Neuronal stem cell (in vitro differentiated cells): ENCODE data around the gene MAD1L1.

ENCODE experiments used
- DNase-seq: peaks from one replicate; pipeline ENCODE4 v3.0.0-alpha.2; 2013; ENCODE audit warnings: low spot score
- H2AFZ ChIP-seq: one replicate; pipeline ENCODE4 v1.6.1; 2013; ENCODE audit warnings: mild to moderate bottlenecking, low read length, inconsistent platforms
- H2AK5ac ChIP-seq: 2 replicates; pipeline ENCODE4 v1.6.1; 2013; ENCODE audit warnings: low read depth, mild to moderate bottlenecking, inconsistent platforms, low read length, moderate library complexity, mixed read lengths
- H2BK120ac ChIP-seq: 2 replicates; pipeline ENCODE4 v1.6.1; 2013; ENCODE audit warnings: low read depth, mild to moderate bottlenecking, inconsistent platforms, low read length, moderate library complexity, mixed read lengths
- H2BK12ac ChIP-seq: one replicate; pipeline ENCODE4 v1.6.1; 2013; ENCODE audit warnings: low read length, inconsistent platforms
- H2BK15ac ChIP-seq: 2 replicates; pipeline ENCODE4 v1.6.1; 2013; ENCODE audit warnings: mild to moderate bottlenecking, low read length, inconsistent platforms, mixed read lengths
- H2BK5ac ChIP-seq: one replicate; pipeline ENCODE4 v1.6.1; 2013; ENCODE audit warnings: inconsistent platforms, mild to moderate bottlenecking, low read length, moderate library complexity
- H3K14ac ChIP-seq: one replicate; pipeline ENCODE4 v1.6.1; 2013; ENCODE audit warnings: low read length, inconsistent platforms
- H3K18ac ChIP-seq: 2 replicates; pipeline ENCODE4 v1.6.1; 2013; ENCODE audit warnings: low read length, inconsistent platforms
- H3K23ac ChIP-seq: 2 replicates; pipeline ENCODE4 v1.6.1; 2013; ENCODE audit warnings: low read depth, mild to moderate bottlenecking, mixed read lengths, low read length, inconsistent platforms; ENCODE audit not compliant: poor library complexity
- H3K27ac ChIP-seq: replicated peaks from 3 replicates; pipeline ENCODE4 v1.5.1; 2013; ENCODE audit warnings: low read length, inconsistent platforms
- H3K27me3 ChIP-seq, 3 experiments: 2 replicates each; pipeline ENCODE4 v1.6.1; 2013; ENCODE audit warnings: low read length in 3 of 3, mild to moderate bottlenecking in 2 of 3, inconsistent platforms in 1 of 3, low read depth in 1 of 3, mixed read lengths in 1 of 3, moderate library complexity in 1 of 3; ENCODE audit not compliant: control insufficient read depth in 3 of 3, insufficient read depth in 3 of 3
- H3K36me3 ChIP-seq, 2 donors: replicated peaks in 1 of 2; 2 replicates each; pipeline ENCODE4 v1.6.1; 2013; ENCODE audit warnings: low read length in 2 of 2; ENCODE audit not compliant: control insufficient read depth in 2 of 2, insufficient read depth in 2 of 2
- H3K4ac ChIP-seq: 2 replicates; pipeline ENCODE4 v1.6.1; 2013; ENCODE audit warnings: inconsistent platforms, mild to moderate bottlenecking, low read length, moderate library complexity
- H3K4me1 ChIP-seq, 2 donors: 1 replicate in 1 of 2; 2 replicates in 1 of 2; pipeline ENCODE4 v1.6.1; 2013; ENCODE audit warnings: low read length in 2 of 2, low read depth in 1 of 2; ENCODE audit not compliant: control insufficient read depth in 2 of 2, insufficient read depth in 1 of 2
- H3K4me2 ChIP-seq: one replicate; pipeline ENCODE4 v1.6.1; 2013; ENCODE audit warnings: mild to moderate bottlenecking, low read length, inconsistent platforms; ENCODE audit not compliant: insufficient read depth, poor library complexity, severe bottlenecking
- H3K4me3 ChIP-seq, 2 donors: 2 replicates each; pipeline ENCODE4 v1.5.1; 2013; ENCODE audit warnings: low read length in 2 of 2, mild to moderate bottlenecking in 2 of 2, inconsistent platforms in 1 of 2, moderate library complexity in 1 of 2
- H3K79me1 ChIP-seq: one replicate; pipeline ENCODE4 v1.6.1; 2013; ENCODE audit warnings: low read depth, mild to moderate bottlenecking, inconsistent platforms, low read length, moderate library complexity
- H3K9ac ChIP-seq: one replicate; pipeline ENCODE4 v1.6.1; 2013; ENCODE audit warnings: mild to moderate bottlenecking, low read depth, low read length, inconsistent platforms; ENCODE audit not compliant: poor library complexity
- H3K9me3 ChIP-seq, 2 donors: replicated peaks in 1 of 2; 2 replicates each; pipeline versions ENCODE3 to v1.6.1; 2013; ENCODE audit warnings: low read length in 2 of 2, mild to moderate bottlenecking in 2 of 2, inconsistent platforms in 1 of 2, low read depth in 1 of 2, mixed read lengths in 1 of 2, moderate library complexity in 1 of 2; ENCODE audit not compliant: control insufficient read depth in 2 of 2, insufficient read depth in 1 of 2
- H4K8ac ChIP-seq: one replicate; pipeline ENCODE4 v1.6.1; 2013; ENCODE audit warnings: low read depth, mild to moderate bottlenecking, inconsistent platforms, low read length, moderate library complexity
- H4K91ac ChIP-seq: one replicate; pipeline ENCODE4 v1.6.1; 2013; ENCODE audit warnings: low read length, low read depth, mild to moderate bottlenecking, inconsistent platforms; ENCODE audit not compliant: poor library complexity
- WGBS, 2 donors: extraction: QIAGEN DNeasy Blood & Tissue Kit; methylation state at CpG; one replicate each; pipeline ENCODE4 v1.1.7; 2013; ENCODE audit warnings: missing lambda C conversion rate in 2 of 2, mixed read lengths in 1 of 2; ENCODE audit not compliant: insufficient read length in 2 of 2, insufficient replicate concordance in 1 of 2; ENCODE audit errors: extremely low coverage in 2 of 2; 5-methylcytosine and 5-hydroxymethylcytosine counted together

MAD1L1 gene

GRCh38 chr7:1906087-1906830, 326.5 kb downstream of the MAD1L1 start:
- H3K14ac ChIP-seq, result peak overlapping the region; percentile 47
- H2AK5ac ChIP-seq, result peak overlapping the region; percentile 68
- peaks cover 5% of the 10 kb centered on the region for H3K79me1 ChIP-seq
- H2BK15ac ChIP-seq, result no peak overlapping the region
- H2BK5ac ChIP-seq, result peak overlapping the region; percentile 54
- no peaks in the 10 kb centered on the region for H3K36me3 ChIP-seq
- H4K91ac ChIP-seq, result no peak overlapping the region
- H3K23ac ChIP-seq, result peak overlapping the region; percentile 90
- H3K4me1 ChIP-seq, result no peaks in the 10 kb centered on the region
- WGBS, 2 donors, result no CpG with 5 or more reads among the region's 25 CpGs
- no peak overlapping the region for H3K9ac ChIP-seq
- no peak overlapping the region for H4K8ac ChIP-seq
- H3K4me2 ChIP-seq, result no peak overlapping the region
- peak overlapping the region; percentile 20 for H3K18ac ChIP-seq
- no peak overlapping the region for H3K27ac ChIP-seq
- no peak overlapping the region for H2BK12ac ChIP-seq
- no peak overlapping the region for H2BK120ac ChIP-seq
- H3K4ac ChIP-seq, result no peak overlapping the region
- H3K27me3 ChIP-seq, result no peaks in the 10 kb centered on the region
- no peak for DNase-seq
- H3K4me3 ChIP-seq, result no peak overlapping the region
- H2AFZ ChIP-seq, result no peak overlapping the region
- no peaks in the 10 kb centered on the region for H3K9me3 ChIP-seq

- no peak overlapping the region for H3K4ac ChIP-seq
- no peak overlapping the region for H2BK15ac ChIP-seq
- DNase-seq, result no peak
- peak overlapping the region in 1 of 2 donors; percentile 30 for H3K4me3 ChIP-seq
- H2BK5ac ChIP-seq, result no peak overlapping the region
- H3K4me2 ChIP-seq, result no peak overlapping the region
- peaks cover 2 to 9% of the 10 kb centered on the region in 2 donors for H3K36me3 ChIP-seq
- no peak overlapping the region for H3K14ac ChIP-seq
- no peaks in the 10 kb centered on the region for H3K9me3 ChIP-seq
- no peaks in the 10 kb centered on the region for H3K27me3 ChIP-seq
- H3K27ac ChIP-seq, result no peak overlapping the region
- no peak overlapping the region for H4K8ac ChIP-seq
- no CpG with 5 or more reads among the region's 26 CpGs for WGBS, 2 donors
- H2BK120ac ChIP-seq, result no peak overlapping the region
- H4K91ac ChIP-seq, result no peak overlapping the region
- no peak overlapping the region for H3K23ac ChIP-seq
- no peak overlapping the region for H2AK5ac ChIP-seq
- no peak overlapping the region for H2AFZ ChIP-seq
- peak overlapping the region; percentile 5 for H3K18ac ChIP-seq
- H3K79me1 ChIP-seq, result no peaks in the 10 kb centered on the region
- no peaks in the 10 kb centered on the region for H3K4me1 ChIP-seq
- no peak overlapping the region for H3K9ac ChIP-seq
- no peak overlapping the region for H2BK12ac ChIP-seq
Measured at GRCh38 chr7:1902231-1902855, 330.4 kb downstream of the MAD1L1 start.

- Histone ChIP-seq H3K36me3 (peaks cover 2 to 10% of the 10 kb centered on the region in 2 donors), H3K4me3 (no peak overlapping the region), H2BK5ac (peak overlapping the region; percentile 54), H2BK12ac (no peak overlapping the region), H3K9me3 (no peaks in the 10 kb centered on the region), H2AK5ac (peak overlapping the region; percentile 74), H4K91ac (no peak overlapping the region), H3K4me1 (no peaks in the 10 kb centered on the region), H3K4me2 (no peak overlapping the region), H2BK120ac (no peak overlapping the region), H3K79me1 (no peaks in the 10 kb centered on the region), H3K14ac (no peak overlapping the region), H3K27me3 (no peaks in the 10 kb centered on the region), H3K27ac (no peak overlapping the region), H3K4ac (peak overlapping the region; percentile 84), H2AFZ (no peak overlapping the region), H2BK15ac (no peak overlapping the region), H3K18ac (peak overlapping the region; percentile 71), H3K23ac (peak overlapping the region; percentile 55), H3K9ac (no peak overlapping the region), H4K8ac (no peak overlapping the region)
- DNase-seq, result no peak
- WGBS, 2 donors, result no CpG with 5 or more reads among the region's 18 CpGs
Measured at GRCh38 chr7:1901431-1902210, 331.1 kb downstream of the MAD1L1 start.

- H3K36me3 ChIP-seq, result peaks cover 5 to 14% of the 10 kb centered on the region in 2 donors
- no peak overlapping the region for H2BK120ac ChIP-seq
- no peak overlapping the region for H3K9ac ChIP-seq
- no peak overlapping the region for H3K4ac ChIP-seq
- H2AK5ac ChIP-seq, result no peak overlapping the region
- no peak for DNase-seq
- H4K91ac ChIP-seq, result no peak overlapping the region
- no peaks in the 10 kb centered on the region for H3K27me3 ChIP-seq
- H2BK12ac ChIP-seq, result no peak overlapping the region
- H3K27ac ChIP-seq, result no peak overlapping the region
- no peaks in the 10 kb centered on the region for H3K79me1 ChIP-seq
- H3K23ac ChIP-seq, result no peak overlapping the region
- H3K9me3 ChIP-seq, result no peaks in the 10 kb centered on the region
- no CpG with 5 or more reads among the region's 13 CpGs for WGBS, 2 donors
- no peak overlapping the region for H4K8ac ChIP-seq
- peak overlapping the region; percentile 48 for H3K18ac ChIP-seq
- H2AFZ ChIP-seq, result no peak overlapping the region
- no peaks in the 10 kb centered on the region for H3K4me1 ChIP-seq
- H2BK5ac ChIP-seq, result no peak overlapping the region
- no peak overlapping the region for H3K14ac ChIP-seq
- no peak overlapping the region for H3K4me2 ChIP-seq
- H3K4me3 ChIP-seq, result no peak overlapping the region
- H2BK15ac ChIP-seq, result no peak overlapping the region
Measured at GRCh38 chr7:1900847-1901246, 331.9 kb downstream of the MAD1L1 start.
